ENCODE data around the gene MKNK2.

MKNK2 gene

DNA sequence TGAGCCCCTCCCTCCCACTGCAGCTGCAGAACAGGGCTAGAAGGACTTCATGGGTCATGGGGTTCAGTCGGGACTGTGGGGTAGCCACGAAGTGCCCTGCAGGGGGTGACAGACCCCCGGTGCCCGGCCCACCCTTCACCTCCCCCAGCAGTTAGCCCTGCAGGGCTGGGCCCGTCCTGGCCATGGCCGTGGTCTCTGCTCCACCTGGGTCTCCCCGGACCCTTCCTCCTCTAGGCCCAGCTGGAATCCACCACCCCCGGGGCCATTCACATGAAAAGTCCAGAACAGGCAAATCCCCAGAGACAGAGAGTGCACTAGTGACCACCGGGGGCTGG is 17.3 kb downstream of the MKNK2 start:
- H4K20me1 ChIP-seq (ENCODE audit: insufficient read depth, low read length): no peaks in the 10 kb centered on the region
- no peaks in the 10 kb centered on the region for H3K9me3 ChIP-seq (ENCODE audit: low read length)
- H2AFZ ChIP-seq (ENCODE audit: low read length): no peak overlapping the region
- H3K4me1 ChIP-seq (ENCODE audit: insufficient read depth, low read length, severe bottlenecking): peaks cover 21% of the 10 kb centered on the region
- TF ChIP-seq EZH2 (IDR thresholded peaks at IDR 0.05; ENCODE audit: borderline replicate concordance, low read length): no peak
- TF ChIP-seq, protein P1, sequence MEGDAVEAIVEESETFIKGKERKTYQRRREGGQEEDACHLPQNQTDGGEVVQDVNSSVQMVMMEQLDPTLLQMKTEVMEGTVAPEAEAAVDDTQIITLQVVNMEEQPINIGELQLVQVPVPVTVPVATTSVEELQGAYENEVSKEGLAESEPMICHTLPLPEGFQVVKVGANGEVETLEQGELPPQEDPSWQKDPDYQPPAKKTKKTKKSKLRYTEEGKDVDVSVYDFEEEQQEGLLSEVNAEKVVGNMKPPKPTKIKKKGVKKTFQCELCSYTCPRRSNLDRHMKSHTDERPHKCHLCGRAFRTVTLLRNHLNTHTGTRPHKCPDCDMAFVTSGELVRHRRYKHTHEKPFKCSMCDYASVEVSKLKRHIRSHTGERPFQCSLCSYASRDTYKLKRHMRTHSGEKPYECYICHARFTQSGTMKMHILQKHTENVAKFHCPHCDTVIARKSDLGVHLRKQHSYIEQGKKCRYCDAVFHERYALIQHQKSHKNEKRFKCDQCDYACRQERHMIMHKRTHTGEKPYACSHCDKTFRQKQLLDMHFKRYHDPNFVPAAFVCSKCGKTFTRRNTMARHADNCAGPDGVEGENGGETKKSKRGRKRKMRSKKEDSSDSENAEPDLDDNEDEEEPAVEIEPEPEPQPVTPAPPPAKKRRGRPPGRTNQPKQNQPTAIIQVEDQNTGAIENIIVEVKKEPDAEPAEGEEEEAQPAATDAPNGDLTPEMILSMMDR (IDR thresholded peaks at IDR 0.05; ENCODE audit: low read length): no peak
- no peak overlapping the region for H3K4me3 ChIP-seq (ENCODE audit: low read depth, low read length, poor library complexity, severe bottlenecking)
- no peak overlapping the region for H3K27ac ChIP-seq (ENCODE audit: low read depth, low read length, poor library complexity, severe bottlenecking)
- 0 out of 2 replicates have a peak, but pooled peaks cover 5% of the 10 kb centered on the region for H3F3A ChIP-seq (ENCODE audit: insufficient read depth, low read length)
- H3K79me2 ChIP-seq (ENCODE audit: insufficient read depth, low read length): no peaks in the 10 kb centered on the region
- no peaks in the 10 kb centered on the region for H3K27me3 ChIP-seq (ENCODE audit: insufficient read depth, low read length)
- no peak overlapping the region for H3K4me2 ChIP-seq (ENCODE audit: low read length)
- peaks cover 9% of the 10 kb centered on the region for H3K36me3 ChIP-seq (ENCODE audit: insufficient read depth, low read length)
- H3K9ac ChIP-seq (ENCODE audit: low read length): no peak overlapping the region
- no peaks in the 10 kb centered on the region for H3K9me2 ChIP-seq (ENCODE audit: low read depth, low read length)

DNA sequence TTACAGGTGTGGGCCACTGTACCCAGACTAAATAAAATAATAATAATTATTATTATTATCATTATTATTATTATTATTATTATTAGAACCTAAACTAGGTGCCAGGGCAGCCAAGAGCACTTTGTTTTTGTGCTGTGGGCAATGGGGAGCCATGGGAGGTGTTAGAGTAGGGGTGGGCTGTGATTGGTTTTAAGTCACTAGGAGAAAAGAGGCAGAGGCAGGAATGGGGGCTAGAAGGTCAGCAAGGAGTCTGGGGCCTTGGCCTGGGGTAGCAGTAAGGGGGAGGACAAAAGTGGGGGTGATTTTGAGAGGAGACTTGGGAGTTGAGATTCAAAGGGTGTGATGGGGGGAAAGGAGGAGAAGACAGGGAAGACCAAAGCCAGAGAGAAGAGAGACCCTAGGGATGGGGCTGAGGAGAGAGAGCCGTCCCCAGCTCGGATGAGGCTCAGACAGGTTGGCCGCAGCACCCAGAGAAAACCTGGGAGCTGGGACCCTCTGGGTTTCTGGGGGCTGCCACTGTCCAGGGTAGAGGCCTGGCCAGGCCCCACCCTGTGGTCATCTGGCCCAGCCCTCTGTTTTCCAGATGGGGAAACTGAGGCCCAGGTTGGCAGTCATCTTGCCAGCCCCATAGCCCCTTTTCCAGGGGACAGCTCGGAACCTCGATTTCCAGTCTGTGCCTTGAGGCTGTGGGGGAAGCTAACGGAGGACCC is 17.8 kb downstream of the MKNK2 start:
- Histone ChIP-seq H3K4me2 (ENCODE audit: low read length) (no peak overlapping the region), H4K20me1 (ENCODE audit: insufficient read depth, low read length) (no peaks in the 10 kb centered on the region), H3K36me3 (ENCODE audit: insufficient read depth, low read length) (peaks cover 4% of the 10 kb centered on the region), H3K27me3 (ENCODE audit: insufficient read depth, low read length) (no peaks in the 10 kb centered on the region), H3K79me2 (ENCODE audit: insufficient read depth, low read length) (no peaks in the 10 kb centered on the region), H3F3A (ENCODE audit: insufficient read depth, low read length) (0 out of 2 replicates have a peak, but pooled peaks cover 5% of the 10 kb centered on the region), H3K4me3 (ENCODE audit: low read depth, low read length, poor library complexity, severe bottlenecking) (no peak overlapping the region), H3K9me3 (ENCODE audit: low read length) (no peaks in the 10 kb centered on the region), H3K27ac (ENCODE audit: low read depth, low read length, poor library complexity, severe bottlenecking) (no peak overlapping the region), H2AFZ (ENCODE audit: low read length) (no peak overlapping the region), H3K9ac (ENCODE audit: low read length) (no peak overlapping the region), H3K4me1 (ENCODE audit: insufficient read depth, low read length, severe bottlenecking) (peaks cover 21% of the 10 kb centered on the region), H3K9me2 (ENCODE audit: low read depth, low read length) (no peaks in the 10 kb centered on the region)
- TF ChIP-seq, protein P1 (IDR thresholded peaks at IDR 0.05; ENCODE audit: low read length): no peak
- TF ChIP-seq EZH2 (IDR thresholded peaks at IDR 0.05; ENCODE audit: borderline replicate concordance, low read length): no peak

DNA sequence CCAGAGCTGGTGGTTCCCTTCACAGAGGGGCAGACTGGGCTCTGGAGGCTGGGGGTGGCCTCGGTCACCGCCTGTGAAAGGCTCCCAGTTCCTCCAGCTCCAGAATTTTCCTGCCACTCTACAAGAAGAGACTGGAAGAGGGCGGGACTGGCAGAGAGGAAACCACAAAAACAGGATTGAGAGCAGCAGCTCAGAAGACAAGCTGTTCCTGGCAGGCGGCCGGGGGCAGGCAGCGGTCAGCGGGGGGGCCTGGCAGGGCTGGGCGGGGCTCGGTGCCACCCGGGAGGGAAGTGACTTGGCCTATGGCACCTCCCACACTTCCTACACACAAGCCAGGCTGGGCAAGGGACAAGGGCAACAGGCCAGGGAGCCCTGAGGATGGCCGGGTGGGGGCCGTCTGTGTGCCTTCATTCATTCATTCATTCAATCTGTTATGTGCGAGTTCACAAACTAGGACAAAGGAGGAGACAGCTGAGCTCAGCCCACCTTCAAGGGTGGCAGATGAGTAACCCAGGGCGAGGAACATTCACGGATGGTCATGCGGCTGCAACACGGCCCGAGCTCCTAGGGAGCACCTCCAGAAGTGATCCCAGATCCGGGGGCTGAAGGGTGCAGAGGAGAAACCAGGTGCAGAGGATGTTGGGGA is 18.6 kb downstream of the MKNK2 start:
- Histone ChIP-seq H3K4me2 (ENCODE audit: low read length) (no peak overlapping the region), H3K36me3 (ENCODE audit: insufficient read depth, low read length) (no peaks in the 10 kb centered on the region), H3K27ac (ENCODE audit: low read depth, low read length, poor library complexity, severe bottlenecking) (no peak overlapping the region), H4K20me1 (ENCODE audit: insufficient read depth, low read length) (no peaks in the 10 kb centered on the region), H3K4me1 (ENCODE audit: insufficient read depth, low read length, severe bottlenecking) (peaks cover 17% of the 10 kb centered on the region), H2AFZ (ENCODE audit: low read length) (no peak overlapping the region), H3K79me2 (ENCODE audit: insufficient read depth, low read length) (no peaks in the 10 kb centered on the region), H3F3A (ENCODE audit: insufficient read depth, low read length) (0 out of 2 replicates have a peak, but pooled peaks cover 1% of the 10 kb centered on the region), H3K9me3 (ENCODE audit: low read length) (no peaks in the 10 kb centered on the region), H3K9me2 (ENCODE audit: low read depth, low read length) (no peaks in the 10 kb centered on the region), H3K4me3 (ENCODE audit: low read depth, low read length, poor library complexity, severe bottlenecking) (no peak overlapping the region), H3K9ac (ENCODE audit: low read length) (no peak overlapping the region), H3K27me3 (ENCODE audit: insufficient read depth, low read length) (no peaks in the 10 kb centered on the region)
- TF ChIP-seq, protein P1 (IDR thresholded peaks at IDR 0.05; ENCODE audit: low read length): no peak
- no peak for TF ChIP-seq EZH2 (IDR thresholded peaks at IDR 0.05; ENCODE audit: borderline replicate concordance, low read length)

Measured in OCI-LY1 (cell line).